H1 (cell line): Measurements from ENCODE around the gene NHS. TPM values are rescaled to one million over a fixed set of nuclear protein-coding genes. Genes with fewer than 3 reads are reported as not detected.

Experiments
- CTCF ChIA-PET: fragments of 300-600 bp; sonication (Branson Sonifier 250); formaldehyde crosslinking; loops from one replicate; lab custom pipeline; 2021; ENCODE audit not compliant: partially characterized antibody; lab: Charles Lee
- POLR2A ChIA-PET: fragments of 300-600 bp; sonication (Branson Sonifier 250); formaldehyde crosslinking; loops from one replicate; lab custom pipeline; 2021; ENCODE audit warnings: inconsistent platforms; ENCODE audit not compliant: partially characterized antibody; lab: Charles Lee
- DNase-seq, 2 experiments: peaks; one replicate each; pipeline versions ENCODE4 v3.0.0 to v3.0.0-alpha.2; 2010 to 2022; ENCODE audit warnings: low spot score in 2 of 2, low read depth in 1 of 2, mixed read lengths in 1 of 2
- FAIRE-seq: peaks from 2 replicates; lab custom pipeline; 2011; peaks lifted over from hg19 to GRCh38; lab: Jason Lieb, UNC
- H2AFZ ChIP-seq: 2 replicates; pipeline ENCODE4 v1.8.1; 2012; ENCODE audit warnings: low read length, inconsistent platforms
- H2AK5ac ChIP-seq: 2 replicates; pipeline ENCODE4 v1.6.1; 2013; ENCODE audit warnings: low read depth, low read length
- H2BK120ac ChIP-seq: replicated peaks from 2 replicates; pipeline ENCODE3; 2013; ENCODE audit warnings: low read depth, low read length, inconsistent platforms
- H2BK12ac ChIP-seq: 2 replicates; pipeline ENCODE4 v1.6.1; 2013; ENCODE audit warnings: low read depth, low read length
- H2BK15ac ChIP-seq: 2 replicates; pipeline ENCODE4 v1.6.1; 2013; ENCODE audit warnings: low read length
- H2BK20ac ChIP-seq: 2 replicates; pipeline ENCODE4 v1.6.1; 2013; ENCODE audit warnings: low read length
- H2BK5ac ChIP-seq: 2 replicates; pipeline ENCODE4 v1.6.1; 2013; ENCODE audit warnings: low read depth, low read length
- H3K14ac ChIP-seq: 2 replicates; pipeline ENCODE4 v1.6.1; 2013; ENCODE audit warnings: inconsistent platforms; ENCODE audit not compliant: insufficient read length
- H3K18ac ChIP-seq: 2 replicates; pipeline ENCODE4 v1.6.1; 2013; ENCODE audit warnings: low read length; ENCODE audit errors: extremely low read depth
- H3K23ac ChIP-seq: 2 replicates; pipeline ENCODE4 v1.6.1; 2013; ENCODE audit warnings: inconsistent platforms; ENCODE audit not compliant: insufficient read length
- H3K23me2 ChIP-seq: 2 replicates; pipeline ENCODE4 v1.6.1; 2013; ENCODE audit warnings: low read depth, low read length
- H3K27ac ChIP-seq: 2 replicates; pipeline ENCODE4 v1.6.1; 2011; ENCODE audit warnings: low read depth, low read length, inconsistent platforms
- H3K27me3 ChIP-seq, 4 experiments: replicated peaks in 1 of 4; 1 replicate in 1 of 4; 2 replicates in 3 of 4; pipeline versions ENCODE4 v1.6.1 to v1.8.1; 2011 to 2013; ENCODE audit warnings: low read length in 3 of 4, mild to moderate bottlenecking in 3 of 4, inconsistent platforms in 2 of 4, mixed read lengths in 2 of 4, moderate library complexity in 1 of 4; ENCODE audit not compliant: control insufficient read depth in 3 of 4, insufficient read depth in 3 of 4; ENCODE audit errors: extremely low read depth in 1 of 4
- H3K36me3 ChIP-seq, 4 experiments: 2 replicates each; pipeline versions ENCODE4 v1.6.1 to v1.8.1; 2011 to 2013; ENCODE audit warnings: mild to moderate bottlenecking in 4 of 4, low read length in 3 of 4, moderate library complexity in 2 of 4, control low read depth in 1 of 4, inconsistent platforms in 1 of 4; ENCODE audit not compliant: insufficient read depth in 4 of 4, control insufficient read depth in 2 of 4
- H3K4ac ChIP-seq: replicated peaks from 2 replicates; pipeline ENCODE3; 2013; ENCODE audit warnings: low read length, low read depth, mixed read lengths, inconsistent platforms; ENCODE audit not compliant: insufficient read length
- H3K4me1 ChIP-seq, 4 experiments: replicated peaks in 1 of 4; 1 replicate in 1 of 4; 2 replicates in 3 of 4; pipeline versions ENCODE4 v1.6.1 to v1.8.1; 2011 to 2013; ENCODE audit warnings: low read length in 3 of 4, inconsistent platforms in 2 of 4, mixed read lengths in 1 of 4; ENCODE audit not compliant: insufficient read depth in 4 of 4, control insufficient read depth in 3 of 4
- H3K4me2 ChIP-seq, 2 experiments: 2 replicates each; pipeline versions ENCODE4 v1.6.1 to v1.8.1; 2011 to 2013; ENCODE audit warnings: low read depth in 2 of 2, low read length in 2 of 2, control low read depth in 1 of 2, inconsistent platforms in 1 of 2, mild to moderate bottlenecking in 1 of 2; ENCODE audit not compliant: insufficient read depth in 1 of 2
- H3K4me3 ChIP-seq, 4 experiments: fragments of 200-600, 300-600 bp in 1 of 4; sonication (generic), shearing (Covaris generic), sonication (Bioruptor Twin) in 1 of 4; 2 replicates each; pipeline versions ENCODE4 v1.5.1 to v1.8.1; 2011 to 2016; ENCODE audit warnings: low read length in 4 of 4, low read depth in 3 of 4, control low read depth in 2 of 4, inconsistent platforms in 2 of 4, mild to moderate bottlenecking in 2 of 4, mixed read lengths in 1 of 4, moderate library complexity in 1 of 4; ENCODE audit not compliant: insufficient read depth in 2 of 4; ENCODE audit errors: extremely low read depth in 1 of 4
- H3K56ac ChIP-seq: replicated peaks from 2 replicates; pipeline ENCODE3; 2013; ENCODE audit warnings: low read depth, mild to moderate bottlenecking, mixed read lengths, low read length, inconsistent platforms; ENCODE audit not compliant: insufficient read length
- H3K79me1 ChIP-seq: 2 replicates; pipeline ENCODE4 v1.6.1; 2013; ENCODE audit warnings: low read depth, low read length, control low read depth
- H3K79me2 ChIP-seq, 2 experiments: 2 replicates each; pipeline versions ENCODE4 v1.6.1 to v1.8.1; 2012 to 2013; ENCODE audit warnings: low read length in 2 of 2, mild to moderate bottlenecking in 2 of 2, inconsistent platforms in 1 of 2; ENCODE audit not compliant: insufficient read depth in 2 of 2, control insufficient read depth in 1 of 2
- H3K9ac ChIP-seq, 4 experiments: replicated peaks in 1 of 4; 1 replicate in 1 of 4; 2 replicates in 3 of 4; pipeline versions ENCODE4 v1.6.1 to v1.8.1; 2011 to 2013; ENCODE audit warnings: low read depth in 3 of 4, low read length in 3 of 4, control low read depth in 2 of 4, mild to moderate bottlenecking in 2 of 4, moderate library complexity in 2 of 4, inconsistent platforms in 1 of 4; ENCODE audit errors: extremely low read depth in 1 of 4
- H3K9me3 ChIP-seq, 2 experiments: 2 replicates each; pipeline versions ENCODE4 v1.6.1 to v1.8.1; 2012 to 2013; ENCODE audit warnings: mild to moderate bottlenecking in 2 of 2, moderate library complexity in 2 of 2, control low read depth in 1 of 2, inconsistent platforms in 1 of 2, low read depth in 1 of 2, low read length in 1 of 2, mixed read lengths in 1 of 2; ENCODE audit not compliant: insufficient read depth in 2 of 2
- H4K20me1 ChIP-seq, 2 experiments: replicated peaks in 1 of 2; 2 replicates each; pipeline versions ENCODE3 to v1.8.1; 2011 to 2013; ENCODE audit warnings: inconsistent platforms in 2 of 2, low read length in 2 of 2, mild to moderate bottlenecking in 1 of 2; ENCODE audit not compliant: insufficient read depth in 2 of 2, control insufficient read depth in 1 of 2
- H4K5ac ChIP-seq: 2 replicates; pipeline ENCODE4 v1.6.1; 2013; ENCODE audit warnings: low read length, low read depth, mixed read lengths, inconsistent platforms; ENCODE audit not compliant: insufficient read length
- H4K8ac ChIP-seq: 2 replicates; pipeline ENCODE4 v1.8.0; 2013; ENCODE audit warnings: mild to moderate bottlenecking, moderate library complexity, low read length, inconsistent platforms; ENCODE audit not compliant: insufficient read depth; ENCODE audit errors: extremely low read depth
- H4K91ac ChIP-seq: replicated peaks from 2 replicates; pipeline ENCODE3; 2013; ENCODE audit warnings: low read length, mixed read lengths, inconsistent platforms; ENCODE audit not compliant: insufficient read length
- BACH1 ChIP-seq: IDR thresholded peaks from 2 replicates; pipeline ENCODE4 v1.6.1; 2012; ENCODE audit warnings: low read length, improper control_type of control experiment
- CTCF ChIP-seq, 3 experiments: IDR thresholded peaks; 1 replicate in 2 of 3; 2 replicates in 1 of 3; pipeline versions ENCODE4 v1.5.1 to v1.6.1; 2011; ENCODE audit warnings: low read length in 3 of 3, mild to moderate bottlenecking in 3 of 3, inconsistent platforms in 2 of 3, low read depth in 1 of 3, moderate library complexity in 1 of 3; ENCODE audit not compliant: insufficient read depth in 1 of 3; ENCODE audit errors: control extremely low read depth in 1 of 3
- JUND ChIP-seq: IDR thresholded peaks from 2 replicates; pipeline ENCODE4 v1.6.1; 2011; ENCODE audit warnings: mild to moderate bottlenecking, improper control_type of control experiment, low read length
- KDM4A ChIP-seq: IDR thresholded peaks from one replicate; pipeline ENCODE4 v1.7.1; 2012; ENCODE audit warnings: low read depth, mild to moderate bottlenecking, moderate library complexity, low read length, inconsistent platforms; ENCODE audit not compliant: severe bottlenecking
- RNF2 ChIP-seq: fragments of 200-900, 300-1000 bp; sonication (generic); IDR thresholded peaks from 2 replicates; pipeline ENCODE4 v1.7.1; 2016; ENCODE audit warnings: borderline replicate concordance, low read depth, mild to moderate bottlenecking, antibody characterized with exemption, low read length; ENCODE audit not compliant: poor library complexity, severe bottlenecking; ENCODE audit errors: missing control alignments
- SAP30 ChIP-seq: fragments of 300-600 bp; sonication (generic); IDR thresholded peaks from 2 replicates; pipeline ENCODE4 v1.7.1; 2012; ENCODE audit warnings: low read length, moderate library complexity, mild to moderate bottlenecking, inconsistent platforms; ENCODE audit not compliant: insufficient read depth, insufficient replicate concordance
- SIX5 ChIP-seq: IDR thresholded peaks from 2 replicates; pipeline ENCODE4 v1.6.1; 2011; ENCODE audit warnings: mild to moderate bottlenecking, low read depth, low read length
- SUZ12 ChIP-seq: fragments of 200-600 bp; sonication (generic); IDR thresholded peaks from 2 replicates; pipeline ENCODE4 v1.6.1; 2012; ENCODE audit warnings: mild to moderate bottlenecking, inconsistent platforms, low read length, moderate library complexity, mixed read lengths
- ZNF274 ChIP-seq: IDR thresholded peaks from 2 replicates; pipeline ENCODE4 v1.7.0; 2012; ENCODE audit warnings: low read length, borderline replicate concordance; ENCODE audit errors: extremely low read depth
- WGBS, 2 experiments: shearing (Covaris generic) in 1 of 2; methylation state at CpG; one replicate each; pipeline versions ENCODE4 v1.1.6 to v1.1.7; 2013 to 2015; ENCODE audit warnings: low lambda C conversion rate in 2 of 2, mixed read lengths in 2 of 2, inconsistent platforms in 1 of 2, low coverage in 1 of 2, missing lambda C conversion rate in 1 of 2; ENCODE audit not compliant: insufficient replicate concordance in 2 of 2, insufficient coverage in 1 of 2, insufficient read length in 1 of 2; ENCODE audit errors: extremely low coverage in 1 of 2, missing lambda C conversion rate in 1 of 2; 5-methylcytosine and 5-hydroxymethylcytosine counted together
- polyA plus RNA-seq, 7 experiments: library from polyadenylated mRNA; depleted of rRNA in 3 of 7; stranded (reverse) in 5 of 7; unstranded in 2 of 7; fragments of >200 nt in 5 of 7; fragments of 200-250 nt in 2 of 7; gene quantifications; 1 replicate in 5 of 7; 2 replicates in 1 of 7; 4 replicates in 1 of 7; pipeline versions ENCODE4 v1.2.1 to v1.2.3, GENCODE V29; 2011 to 2013; ENCODE audit warnings: missing spikeins in 2 of 7, mixed read lengths in 2 of 7
- total RNA-seq: library from RNA; stranded (reverse); fragmentation: NEBNext Ultra II Directional; extraction: Animal tissue kit (Norgen Biotek cat#: 25700); gene quantifications from 2 replicates; pipeline ENCODE4 v1.2.1, GENCODE V29; 2021

Gene NHS
- total and polyA plus RNA-seq, 2 of the 8 experiments (the other 6 are each of a cell fraction or from before 2014, with no cell fraction given), result 2.2 to 6.7 TPM

GRCh38 chrX:17623750-17624149 lies 248.8 kb downstream of the NHS start:
- Histone ChIP-seq H4K5ac (no peak overlapping the region), H2BK5ac (no peak overlapping the region), H4K91ac (no peak overlapping the region), H3K79me2 (no peaks in the 10 kb centered on the region), H3K23ac (no peak overlapping the region), H3K56ac (no peak overlapping the region), H3K9me3 (no peaks in the 10 kb centered on the region), H2AFZ (no peak overlapping the region), H2AK5ac (no peak overlapping the region), H2BK120ac (no peak overlapping the region), H4K8ac (no peak overlapping the region), H3K4me1 (peaks cover 0 to 3% (median 0%) of the 10 kb centered on the region in 4 experiments; a peak in 1 of 7 replicates), H3K23me2 (no peaks in the 10 kb centered on the region), H3K36me3 (no peaks in the 10 kb centered on the region), H3K9ac (no peak overlapping the region), H3K27ac (no peak overlapping the region), H3K27me3 (no peaks in the 10 kb centered on the region), H2BK20ac (no peak overlapping the region), H3K14ac (no peak overlapping the region), H2BK12ac (no peak overlapping the region), H3K79me1 (0 out of 2 replicates have a peak, but pooled peaks cover 3% of the 10 kb centered on the region), H3K4ac (no peak overlapping the region), H3K18ac (no peak overlapping the region), H2BK15ac (no peak overlapping the region), H4K20me1 (no peaks in the 10 kb centered on the region), H3K4me3 (no peak overlapping the region), H3K4me2 (no peak overlapping the region)
- 97% methylated on average over 3 of the region's 3 CpGs; no CpG with 5 or more reads in 1 of the 2 experiments for WGBS, 2 experiments
- POLR2A ChIA-PET, result no interaction called here
- no peak for DNase-seq
- CTCF ChIA-PET, result no interaction called here
- FAIRE-seq, result no peak
- no peak for TF ChIP-seq SAP30
- TF ChIP-seq SUZ12, result no peak
- no peak for TF ChIP-seq RNF2
- no peak for TF ChIP-seq SIX5
- TF ChIP-seq JUND, result no peak
- TF ChIP-seq ZNF274, result no peak
- TF ChIP-seq KDM4A, result no peak
- no peak for TF ChIP-seq BACH1
- no peak for TF ChIP-seq CTCF (IDR thresholded peaks at IDR 0.05; ENCODE audit: control extremely low read depth in 1 of 3, insufficient read depth in 1 of 3, low read depth in 1 of 3, low read length in 3 of 3)
